Activated CD8-positive, alpha-beta T cell treated with anti-CD3 and anti-CD28 coated beads, Interleukin-2, amount 10 ng/mL, durations not matched to agents 7 days and 5 days (primary cell): Measurements from ENCODE around the gene SPA17. TPM values are rescaled to one million over a fixed set of nuclear protein-coding genes. Genes with fewer than 3 reads are reported as not detected.
A peak's percentile ranks its signal among the peaks of the same experiment; 100 is the strongest.

ENCODE experiments used
- ATAC-seq: fragments of 150-1000 bp; cut with Tn5 transposase; one replicate; pipeline ENCODE4 v1.10.0; 2021; ENCODE audit warnings: moderate library complexity
- CTCF ChIA-PET: fragments of 350-600 bp; sonication (Branson Sonifier 250); formaldehyde crosslinking; loops from one replicate; lab custom pipeline; 2021; ENCODE audit warnings: antibody characterized with exemption; lab: Charles Lee
- POLR2A ChIA-PET: fragments of 350-600 bp; sonication (Branson Sonifier 250); formaldehyde crosslinking; loops from one replicate; lab custom pipeline; 2021; ENCODE audit warnings: antibody characterized with exemption; lab: Charles Lee
- DNase-seq: peaks from one replicate; pipeline ENCODE4 v3.0.0-alpha.2; 2020
- H3K27ac Mint-ChIP-seq: one replicate; pipeline ENCODE4 v1.8.0; 2021; ENCODE audit warnings: mild to moderate bottlenecking, mixed read lengths
- H3K27me3 Mint-ChIP-seq: one replicate; pipeline ENCODE4 v1.8.0; 2021; ENCODE audit warnings: low read depth, mixed read lengths
- H3K36me3 Mint-ChIP-seq: one replicate; pipeline ENCODE4 v1.8.0; 2021; ENCODE audit warnings: low read depth, mixed read lengths
- H3K4me1 Mint-ChIP-seq: one replicate; pipeline ENCODE4 v1.8.0; 2021; ENCODE audit warnings: low read depth, mixed read lengths
- H3K4me3 Mint-ChIP-seq: one replicate; pipeline ENCODE4 v1.8.0; 2021; ENCODE audit warnings: mild to moderate bottlenecking, mixed read lengths
- H3K9me3 Mint-ChIP-seq: one replicate; pipeline ENCODE4 v1.8.0; 2022; ENCODE audit warnings: mixed read lengths; ENCODE audit not compliant: insufficient read depth
- total RNA-seq, 2 experiments: library from RNA; stranded (reverse); gene quantifications; one replicate each; pipeline ENCODE4 v1.2.3, GENCODE V29; 2021

Gene SPA17
- total RNA-seq, 2 experiments from 2014 or later: 2.6 TPM

DNA sequence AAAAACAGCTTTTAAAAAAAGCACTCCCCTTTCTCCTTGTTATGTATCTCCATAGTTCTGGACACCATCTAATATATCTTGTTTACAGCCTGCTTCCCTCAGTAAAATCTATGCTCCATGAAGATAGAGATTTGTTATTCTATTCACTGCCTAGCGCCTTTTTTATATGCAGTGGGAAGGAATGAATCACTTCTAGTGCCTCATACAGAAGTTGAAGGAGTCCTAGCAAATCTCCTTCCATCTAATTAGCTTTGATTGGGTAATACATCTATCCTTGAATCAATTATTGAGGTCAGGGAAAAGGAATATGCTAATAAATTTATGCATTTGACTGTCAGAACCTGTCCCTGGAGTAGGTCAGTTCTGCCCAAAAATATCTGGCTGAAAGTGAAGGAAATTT lies 25.8 kb downstream of the SPA17 start:
- no peak for ATAC-seq

GRCh38 chr11:124700028-124700427 lies 26.3 kb downstream of the SPA17 start:
- no peaks in the 10 kb centered on the region for H3K9me3 Mint-ChIP-seq
- ATAC-seq (no peak), DNase-seq (no peak)
- H3K27me3 Mint-ChIP-seq: peaks cover 13% of the 10 kb centered on the region
- H3K4me3 Mint-ChIP-seq: no peak overlapping the region
- H3K27ac Mint-ChIP-seq: no peak overlapping the region
- no peaks in the 10 kb centered on the region for H3K4me1 Mint-ChIP-seq
- POLR2A ChIA-PET: no interaction called here
- CTCF ChIA-PET: no interaction called here
- H3K36me3 Mint-ChIP-seq: no peaks in the 10 kb centered on the region

More for the DNA sequence above, 25.8 kb downstream of the SPA17 start:
- POLR2A ChIA-PET: no interaction called here
- DNase-seq: no peak
- Mint-ChIP-seq H3K36me3 (no peaks in the 10 kb centered on the region), H3K27ac (no peak overlapping the region), H3K27me3 (peaks cover 13% of the 10 kb centered on the region), H3K9me3 (no peaks in the 10 kb centered on the region), H3K4me3 (no peak overlapping the region), H3K4me1 (no peaks in the 10 kb centered on the region)
- CTCF ChIA-PET: no interaction called here

DNA sequence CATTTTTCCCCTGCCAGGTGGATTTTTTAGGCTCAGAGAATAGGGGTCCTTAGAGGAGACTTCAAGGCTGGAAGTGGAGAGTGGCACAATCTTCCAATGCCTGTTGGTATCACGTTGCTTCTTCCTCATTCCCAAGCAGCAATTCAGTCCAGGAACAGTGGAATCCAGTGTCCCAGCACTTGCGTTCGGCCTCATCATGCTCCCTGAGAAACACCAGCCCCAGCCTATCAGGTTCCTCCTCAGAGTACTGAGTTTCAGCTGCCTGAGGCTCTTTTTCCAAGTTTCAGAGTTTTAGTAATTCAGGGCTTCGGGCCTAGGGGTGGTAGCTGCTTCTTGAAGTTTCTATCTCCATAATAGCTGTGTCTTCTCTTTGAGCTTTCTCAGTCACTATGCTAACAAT lies 34.1 kb downstream of the SPA17 start:
- no peak for ATAC-seq
- no peak overlapping the region for H3K4me3 Mint-ChIP-seq

GRCh38 chr11:124712392-124712791 lies 38.7 kb downstream of the SPA17 start:
- peaks cover 23% of the 10 kb centered on the region for H3K27me3 Mint-ChIP-seq

More for the DNA sequence above, 34.1 kb downstream of the SPA17 start:
- H3K36me3 Mint-ChIP-seq: no peaks in the 10 kb centered on the region
- no peak for DNase-seq
- ChIA-PET CTCF (no interaction called here), POLR2A (no interaction called here)
- H3K27ac Mint-ChIP-seq: no peak overlapping the region
- H3K27me3 Mint-ChIP-seq: peaks cover 4% of the 10 kb centered on the region
- no peaks in the 10 kb centered on the region for H3K4me1 Mint-ChIP-seq
- no peaks in the 10 kb centered on the region for H3K9me3 Mint-ChIP-seq

DNA sequence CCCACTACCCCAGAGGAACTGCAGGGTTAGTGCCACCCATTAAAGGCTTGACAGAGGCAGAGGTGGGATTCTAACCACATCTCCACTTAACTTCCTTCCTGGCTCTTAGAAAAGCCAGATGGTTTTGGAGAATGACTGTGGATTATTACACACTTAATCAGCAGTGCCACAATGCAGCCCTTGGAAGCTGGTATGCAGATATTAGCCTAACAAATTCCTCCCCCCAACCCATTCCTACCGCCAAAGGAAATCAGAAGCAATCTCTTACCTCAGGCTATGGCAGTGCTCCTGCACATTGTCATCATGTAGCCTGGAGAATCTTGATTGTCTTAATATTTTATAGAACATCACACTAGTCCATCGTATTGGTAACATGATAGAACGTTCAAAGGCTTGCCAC lies 42.9 kb downstream of the SPA17 start:
- Mint-ChIP-seq H3K27ac (no peak overlapping the region), H3K4me1 (peaks cover 11% of the 10 kb centered on the region), H3K9me3 (no peaks in the 10 kb centered on the region), H3K4me3 (no peak overlapping the region), H3K36me3 (no peaks in the 10 kb centered on the region), H3K27me3 (peaks cover 60% of the 10 kb centered on the region)
- no peak for ATAC-seq
- ChIA-PET CTCF (interaction anchor here (1.1 to 1.5 kb wide), 2 partner anchors 48 to 645 kb away, joined by 3 to 4 read pairs; no protein-coding TSS in a partner anchor), POLR2A (no interaction called here)
- no peak for DNase-seq

More at GRCh38 chr11:124712392-124712791, 38.7 kb downstream of the SPA17 start:
- Mint-ChIP-seq H3K4me1 (peaks cover under 1% of the 10 kb centered on the region), H3K4me3 (no peak overlapping the region), H3K36me3 (no peaks in the 10 kb centered on the region), H3K9me3 (no peaks in the 10 kb centered on the region), H3K27ac (no peak overlapping the region)
- ATAC-seq: no peak
- CTCF ChIA-PET: no interaction called here
- no peak for DNase-seq
- POLR2A ChIA-PET: no interaction called here

DNA sequence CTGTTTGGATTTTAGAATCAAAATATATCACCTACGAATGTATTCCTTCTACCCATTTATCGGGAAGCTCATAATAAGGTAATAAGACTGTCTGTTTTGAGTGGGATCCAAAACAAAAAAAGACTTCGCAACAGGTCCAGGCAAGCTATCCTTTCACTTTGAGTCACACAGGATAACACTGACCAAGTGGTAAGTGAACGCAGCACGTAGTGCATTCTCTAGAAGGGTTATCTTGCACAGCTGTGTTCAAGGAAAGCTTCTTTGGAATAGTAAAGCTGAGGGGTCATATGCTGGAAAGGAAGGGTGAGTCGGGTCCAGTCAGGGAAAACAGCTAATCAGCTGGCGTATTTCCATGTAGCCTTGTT lies 43.7 kb downstream of the SPA17 start:
- POLR2A ChIA-PET: no interaction called here
- CTCF ChIA-PET: interaction anchor here (0.8 to 1.5 kb wide), 4 partner anchors 28 to 646 kb away, joined by 3 to 4 read pairs (median 4); no protein-coding TSS in a partner anchor
- no peak overlapping the region for H3K4me3 Mint-ChIP-seq
- H3K36me3 Mint-ChIP-seq: no peaks in the 10 kb centered on the region
- H3K27ac Mint-ChIP-seq: no peak overlapping the region
- DNase-seq (no peak), ATAC-seq (no peak)
- peaks cover 66% of the 10 kb centered on the region for H3K27me3 Mint-ChIP-seq
- H3K4me1 Mint-ChIP-seq: peaks cover 16% of the 10 kb centered on the region
- no peaks in the 10 kb centered on the region for H3K9me3 Mint-ChIP-seq

DNA sequence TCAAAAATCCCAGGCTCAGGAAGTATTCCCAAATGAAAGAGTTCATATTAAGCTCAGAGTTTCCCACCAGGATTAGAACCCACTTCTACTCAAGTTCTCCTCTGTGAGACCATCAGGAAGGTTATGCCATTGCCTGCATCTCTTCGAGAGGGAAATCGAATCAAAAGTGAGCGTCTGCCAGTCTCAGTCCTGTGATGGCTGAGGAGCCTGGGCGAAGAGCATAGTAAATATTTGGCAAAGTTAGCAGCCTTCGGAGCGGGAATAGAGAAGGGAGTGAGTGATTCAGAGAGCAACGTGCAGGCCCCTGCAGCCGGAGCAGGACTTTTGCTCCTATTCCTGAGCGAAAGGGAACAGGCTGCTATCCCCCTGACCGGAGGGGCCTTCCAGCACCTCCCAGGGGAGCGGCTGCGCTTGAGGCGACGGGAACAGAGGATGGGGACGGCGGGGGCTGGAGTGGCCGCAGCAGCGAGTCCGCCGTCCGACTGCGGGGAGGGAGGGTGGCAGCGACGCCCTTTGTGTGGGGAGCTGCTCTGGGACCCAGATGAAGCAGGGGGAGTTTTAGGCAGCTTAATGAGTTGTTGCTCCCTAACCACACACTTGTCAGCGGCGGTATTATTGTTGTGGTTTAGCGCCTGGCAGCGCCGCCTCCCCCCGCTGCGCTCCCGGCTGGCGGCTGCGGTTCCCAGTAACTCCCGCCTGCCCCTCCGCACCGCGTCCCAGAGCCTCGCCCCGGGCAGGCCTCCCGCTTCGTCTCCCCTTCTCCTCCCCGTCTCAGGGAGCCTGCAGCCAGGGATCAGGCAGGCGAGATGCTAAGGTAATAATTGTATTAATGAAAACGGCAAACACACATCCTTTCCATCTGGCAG lies 44.3 kb downstream of the SPA17 start:
- ChIA-PET POLR2A (no interaction called here), CTCF (interaction anchor here (0.8 to 1.5 kb wide), 4 partner anchors 29 to 646 kb away, joined by 3 to 4 read pairs (median 4); no protein-coding TSS in a partner anchor)
- DNase-seq (no peak), ATAC-seq (peak; percentile 64)
- peak overlapping the region; percentile 12 for H3K4me3 Mint-ChIP-seq
- H3K27ac Mint-ChIP-seq: no peak overlapping the region
- no peaks in the 10 kb centered on the region for H3K36me3 Mint-ChIP-seq
- H3K9me3 Mint-ChIP-seq: no peaks in the 10 kb centered on the region
- peaks cover 19% of the 10 kb centered on the region for H3K4me1 Mint-ChIP-seq
- peaks cover 72% of the 10 kb centered on the region for H3K27me3 Mint-ChIP-seq

GRCh38 chr11:124718801-124719200 lies 45.1 kb downstream of the SPA17 start:
- ChIA-PET CTCF (no interaction called here), POLR2A (no interaction called here)
- Mint-ChIP-seq H3K27ac (no peak overlapping the region), H3K27me3 (peaks cover 79% of the 10 kb centered on the region), H3K4me1 (peaks cover 19% of the 10 kb centered on the region), H3K4me3 (no peak overlapping the region), H3K36me3 (no peaks in the 10 kb centered on the region), H3K9me3 (no peaks in the 10 kb centered on the region)
- no peak for ATAC-seq
- DNase-seq: no peak

DNA sequence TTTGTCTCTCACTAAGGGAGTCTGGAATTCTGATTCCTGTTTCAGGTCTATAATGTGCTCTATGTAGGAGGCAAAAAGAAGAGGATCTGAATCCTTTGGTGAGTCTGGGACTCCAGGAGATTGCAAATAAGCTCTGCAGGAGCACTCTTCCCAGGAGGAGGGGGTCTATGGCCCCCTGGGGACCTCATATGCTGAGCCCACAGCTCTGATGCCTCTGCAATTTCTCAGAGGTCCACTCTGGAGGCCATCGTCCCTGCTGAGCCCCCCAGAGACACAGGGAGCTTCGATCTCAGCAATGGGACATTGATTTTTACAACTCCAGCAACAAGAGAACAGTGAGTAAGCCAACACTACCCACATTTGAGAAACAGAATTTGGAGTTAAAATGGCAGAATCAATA lies 45.8 kb downstream of the SPA17 start:
- Mint-ChIP-seq H3K4me1 (peaks cover 19% of the 10 kb centered on the region), H3K9me3 (no peaks in the 10 kb centered on the region), H3K36me3 (no peaks in the 10 kb centered on the region), H3K27me3 (peaks cover 76% of the 10 kb centered on the region), H3K27ac (no peak overlapping the region), H3K4me3 (no peak overlapping the region)
- no peak for ATAC-seq
- DNase-seq: no peak
- CTCF ChIA-PET: interaction anchor here (0.7 kb wide), 2 partner anchors 27 to 1012 kb away, joined by 3 read pairs; no protein-coding TSS in a partner anchor
- POLR2A ChIA-PET: interaction anchor here (0.6 kb wide), 1 partner anchor 88 kb away, joined by 3 read pairs; no protein-coding TSS in a partner anchor

- ATAC-seq (no peak), DNase-seq (no peak)
- H3K27ac Mint-ChIP-seq: no peak overlapping the region
- POLR2A ChIA-PET: no interaction called here
- H3K36me3 Mint-ChIP-seq: no peaks in the 10 kb centered on the region
- H3K4me3 Mint-ChIP-seq: no peak overlapping the region
- H3K9me3 Mint-ChIP-seq: no peaks in the 10 kb centered on the region
- H3K27me3 Mint-ChIP-seq: peaks cover 71% of the 10 kb centered on the region
- CTCF ChIA-PET: no interaction called here
- peaks cover 22% of the 10 kb centered on the region for H3K4me1 Mint-ChIP-seq
These were observed 48.5 kb downstream of the SPA17 start for GRCh38 chr11:124722176-124722575.

- ChIA-PET CTCF (interaction anchor here (2.2 to 3.7 kb wide), 2 partner anchors 16 to 56 kb away, joined by 11 read pairs; no protein-coding TSS in a partner anchor), POLR2A (no interaction called here)
- Mint-ChIP-seq H3K9me3 (no peaks in the 10 kb centered on the region), H3K36me3 (no peaks in the 10 kb centered on the region), H3K27ac (no peak overlapping the region), H3K27me3 (peaks cover 48% of the 10 kb centered on the region), H3K4me3 (no peak overlapping the region), H3K4me1 (peaks cover 11% of the 10 kb centered on the region)
- no peak for DNase-seq
- no peak for ATAC-seq
These were observed 51.4 kb downstream of the SPA17 start for GRCh38 chr11:124724979-124725718.

GRCh38 chr11:124725719-124726105 lies 52.0 kb downstream of the SPA17 start:
- POLR2A ChIA-PET: no interaction called here
- Mint-ChIP-seq H3K4me3 (no peak overlapping the region), H3K9me3 (no peaks in the 10 kb centered on the region), H3K27ac (no peak overlapping the region), H3K4me1 (peaks cover 11% of the 10 kb centered on the region), H3K36me3 (no peaks in the 10 kb centered on the region), H3K27me3 (peaks cover 48% of the 10 kb centered on the region)
- DNase-seq (no peak), ATAC-seq (no peak)
- CTCF ChIA-PET: interaction anchor here (3.7 kb wide), 1 partner anchor 15 kb away, joined by 11 read pairs; no protein-coding TSS in a partner anchor
